Activated CD8-positive, alpha-beta memory T cell treated with anti-CD3 and anti-CD28 coated beads, Interleukin-2, amount 50 U/mL, for 48 hours (primary cell): ENCODE measurements around the gene SCAMP3.
A peak's percentile ranks its signal among the peaks of the same experiment; 100 is the strongest.

Source experiments
- DNase-seq: peaks from one replicate; pipeline ENCODE4 v3.0.0-alpha.2; 2020

The SCAMP3 gene

DNA sequence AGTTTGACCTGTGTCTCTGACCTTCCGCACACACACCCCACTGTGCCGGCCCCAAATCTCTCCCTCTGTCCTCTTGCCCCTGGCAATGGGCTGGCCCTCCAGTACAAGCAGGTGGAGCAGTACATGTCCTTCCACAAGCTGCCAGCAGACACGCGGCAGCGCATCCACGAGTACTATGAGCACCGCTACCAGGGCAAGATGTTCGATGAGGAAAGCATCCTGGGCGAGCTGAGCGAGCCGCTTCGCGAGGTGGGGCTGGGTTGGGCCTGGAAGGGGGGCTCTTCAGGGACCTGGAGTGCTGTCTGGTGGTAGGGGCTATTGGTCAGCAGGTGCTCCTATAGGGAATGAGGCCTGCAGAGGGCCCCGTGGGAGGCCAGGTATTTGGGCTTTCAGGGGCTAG is 22.9 kb upstream of the SCAMP3 start:
- DNase-seq: no peak

DNA sequence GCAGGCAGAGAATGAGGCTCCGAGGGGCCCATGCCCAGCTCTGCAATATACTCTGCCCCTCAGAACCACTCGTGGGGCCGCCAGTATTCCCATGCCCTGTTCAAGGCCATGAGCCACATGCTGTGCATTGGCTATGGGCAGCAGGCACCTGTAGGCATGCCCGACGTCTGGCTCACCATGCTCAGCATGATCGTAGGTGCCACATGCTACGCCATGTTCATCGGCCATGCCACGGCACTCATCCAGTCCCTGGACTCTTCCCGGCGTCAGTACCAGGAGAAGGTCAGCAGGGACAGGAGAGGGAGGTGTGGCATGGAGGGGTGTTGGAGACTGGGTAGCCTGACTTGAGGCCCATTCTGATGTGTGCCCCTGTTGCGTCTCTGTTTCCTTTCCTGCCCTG is 22.3 kb upstream of the SCAMP3 start:
- DNase-seq: no peak

DNA sequence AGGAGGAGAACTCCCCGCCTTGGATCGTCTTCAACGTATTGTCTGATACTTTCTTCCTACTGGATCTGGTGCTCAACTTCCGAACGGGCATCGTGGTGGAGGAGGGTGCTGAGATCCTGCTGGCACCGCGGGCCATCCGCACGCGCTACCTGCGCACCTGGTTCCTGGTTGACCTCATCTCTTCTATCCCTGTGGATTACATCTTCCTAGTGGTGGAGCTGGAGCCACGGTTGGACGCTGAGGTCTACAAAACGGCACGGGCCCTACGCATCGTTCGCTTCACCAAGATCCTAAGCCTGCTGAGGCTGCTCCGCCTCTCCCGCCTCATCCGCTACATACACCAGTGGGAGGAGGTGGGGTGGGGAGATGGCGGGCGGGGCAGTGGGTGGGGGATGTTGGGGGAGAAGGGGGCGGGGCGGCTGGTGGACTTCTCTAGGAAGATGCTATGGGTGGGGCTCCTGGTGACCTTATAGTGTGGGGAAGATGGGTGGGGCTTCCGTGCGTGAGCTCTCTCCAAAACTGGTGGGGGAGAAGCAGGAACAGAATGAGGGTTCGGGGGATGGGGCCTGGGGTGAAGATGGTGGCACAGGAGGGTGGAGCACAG is 20.4 kb upstream of the SCAMP3 start:
- DNase-seq: no peak

DNA sequence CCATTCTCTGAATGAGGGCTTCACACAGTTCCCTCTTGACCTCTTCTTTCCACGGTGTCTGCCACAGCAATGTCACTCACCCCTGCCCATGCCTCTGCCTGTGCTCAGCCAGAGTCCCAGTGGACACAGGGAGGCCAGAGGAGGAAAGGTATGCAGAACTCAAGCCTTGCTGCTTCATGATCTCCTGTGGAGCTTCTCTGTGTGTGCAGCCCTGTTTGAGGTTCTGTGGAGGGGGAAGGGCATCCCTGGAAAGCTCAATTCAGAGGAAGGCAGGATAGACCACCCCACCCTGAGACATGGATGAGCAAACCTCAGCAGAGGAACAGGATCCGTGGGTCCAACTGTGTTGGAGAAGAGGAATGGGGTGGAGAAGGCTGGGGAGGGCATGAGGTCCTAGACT is 17.1 kb upstream of the SCAMP3 start:
- DNase-seq: no peak

DNA sequence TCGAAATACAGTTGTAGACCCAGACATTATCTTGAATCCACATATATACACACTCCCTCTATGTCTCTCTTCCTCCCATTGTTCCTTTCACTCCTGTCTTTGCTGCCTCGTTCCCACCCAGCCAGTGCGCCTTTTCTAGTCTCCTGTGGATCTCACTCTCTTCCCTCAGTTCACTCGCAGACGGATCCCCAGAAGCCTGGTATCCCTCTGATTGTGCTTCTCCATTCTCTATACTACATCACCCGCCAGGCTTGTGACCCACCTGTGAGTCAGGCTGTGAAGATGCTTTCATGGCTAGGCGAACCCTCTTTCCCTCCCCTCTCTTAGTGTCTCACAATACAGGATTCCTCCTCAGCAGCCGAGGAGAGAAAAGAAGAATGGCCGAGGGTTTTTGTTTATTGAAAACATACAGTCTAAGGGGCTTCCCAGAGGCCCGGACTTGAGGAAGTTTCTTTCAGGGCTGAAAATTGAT is 16.6 kb upstream of the SCAMP3 start:
- no peak for DNase-seq

DNA sequence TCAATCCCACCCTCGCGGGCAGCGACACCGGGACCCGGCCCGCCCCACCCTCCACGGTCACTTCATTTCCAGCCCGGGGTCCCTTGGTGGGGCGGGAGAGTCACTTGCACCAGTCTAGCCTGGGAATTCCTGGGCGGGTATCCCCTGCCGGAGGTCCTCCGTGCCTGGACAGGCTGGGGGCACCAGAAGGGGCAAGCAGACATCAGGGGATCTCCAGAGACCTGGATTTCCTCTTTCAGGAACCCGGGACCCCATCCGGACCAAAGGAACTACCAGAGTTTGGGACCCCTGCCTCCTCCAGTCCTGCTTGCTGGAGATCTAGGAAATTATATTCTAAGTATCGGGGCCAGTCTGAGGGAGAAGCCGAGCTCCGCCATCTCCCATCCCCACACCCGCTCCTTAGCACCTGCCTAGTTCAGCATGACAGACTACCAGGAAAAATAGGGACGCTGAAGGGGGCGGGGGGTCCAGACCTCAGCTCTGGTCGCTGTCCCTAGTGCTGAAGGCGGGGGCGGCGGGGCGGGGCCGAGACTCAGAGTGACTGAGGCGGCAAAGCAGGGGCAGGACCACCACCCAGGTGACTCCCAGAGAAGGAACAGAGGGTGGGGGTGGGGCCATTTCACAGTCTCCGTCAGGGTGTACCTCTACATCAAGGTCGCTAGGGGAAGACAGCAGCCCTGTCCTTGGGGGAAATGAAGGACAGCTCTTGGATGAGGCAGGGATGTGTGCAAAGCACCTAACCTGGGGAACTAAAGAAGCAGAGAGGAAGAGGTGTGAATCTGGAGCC is 15.9 kb upstream of the SCAMP3 start:
- peak; percentile 89 for DNase-seq

DNA sequence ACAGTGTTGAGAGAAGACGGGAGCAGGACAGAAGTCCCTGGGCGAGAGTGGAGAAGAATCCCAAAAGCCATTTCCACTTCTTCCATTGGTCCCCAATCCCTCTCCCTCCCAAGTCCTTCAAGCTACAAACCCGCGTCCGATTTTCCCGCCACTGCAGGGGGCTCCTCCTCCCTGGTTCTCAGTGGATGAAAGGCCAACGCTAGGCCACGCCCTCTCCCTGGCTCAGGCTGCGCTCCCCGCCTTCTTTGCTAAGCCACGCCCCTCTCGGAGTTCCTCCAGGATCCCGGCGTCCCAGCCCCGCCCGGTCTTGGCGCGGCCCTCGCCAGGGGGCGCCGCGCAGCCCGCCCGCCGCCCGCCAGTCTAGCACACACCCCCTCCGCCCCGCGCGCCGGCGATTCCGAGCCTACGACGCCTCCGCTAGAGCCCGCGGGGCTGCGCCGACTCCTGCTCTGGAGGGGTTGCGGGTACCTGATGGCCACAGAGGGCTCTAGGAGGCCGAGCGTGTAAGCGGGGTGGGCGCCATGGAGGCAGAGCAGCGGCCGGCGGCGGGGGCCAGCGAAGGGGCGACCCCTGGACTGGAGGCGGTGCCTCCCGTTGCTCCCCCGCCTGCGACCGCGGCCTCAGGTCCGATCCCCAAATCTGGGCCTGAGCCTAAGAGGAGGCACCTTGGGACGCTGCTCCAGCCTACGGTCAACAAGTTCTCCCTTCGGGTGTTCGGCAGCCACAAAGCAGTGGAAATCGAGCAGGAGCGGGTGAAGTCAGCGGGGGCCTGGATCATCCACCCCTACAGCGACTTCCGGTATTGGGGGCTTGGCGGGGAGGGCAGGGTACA is 15.1 kb upstream of the SCAMP3 start, which contains the start of gene HCN3:
TSS of gene HCN3 (plus strand) at position 394 of the 832 bp plus-strand sequence. CDS start at position 522, 128 bp downstream.
- peak; percentile 96 for DNase-seq

DNA sequence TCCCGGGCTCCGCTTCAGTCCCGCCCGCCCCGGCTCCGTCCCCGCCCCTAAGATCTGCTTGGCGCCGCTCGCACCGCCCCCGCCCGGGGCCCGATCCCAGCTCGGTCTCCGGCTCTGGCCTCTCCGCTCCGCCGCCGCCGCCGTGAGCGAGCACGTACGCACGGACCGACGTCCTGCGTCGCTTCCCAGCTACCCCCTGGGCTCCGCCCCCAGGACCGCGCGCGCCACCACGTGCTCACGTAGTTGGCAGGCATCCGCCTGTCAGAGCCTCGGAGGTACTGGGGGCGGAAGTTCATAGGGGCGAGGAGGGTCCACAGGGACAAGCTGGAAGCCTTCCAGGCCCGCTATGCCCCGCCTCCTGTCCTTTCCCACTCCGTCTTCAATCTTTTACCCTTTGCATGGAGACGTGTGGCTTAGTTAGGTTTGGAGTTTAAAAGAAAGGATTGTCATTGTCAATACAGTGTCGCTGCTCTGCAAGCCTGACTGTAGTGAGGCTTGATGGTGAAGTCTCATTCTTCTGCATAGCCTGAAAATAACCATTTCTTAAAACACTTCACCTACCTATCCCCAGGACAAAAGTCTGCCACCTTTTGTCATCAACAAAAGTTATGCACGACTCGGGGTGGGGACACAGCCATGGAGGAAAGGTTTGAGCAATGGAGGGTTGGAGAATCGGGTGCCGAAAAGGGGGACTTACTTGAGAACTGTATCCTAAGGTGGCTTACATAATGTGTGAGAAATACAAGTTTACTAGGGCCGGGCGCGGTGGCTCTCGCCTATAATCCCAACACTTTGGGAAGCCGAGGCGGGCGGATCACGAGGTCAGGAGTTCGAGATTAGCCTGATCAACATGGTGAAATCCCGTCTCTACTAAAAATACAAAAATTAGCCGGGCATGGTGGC is 11.4 kb upstream of the SCAMP3 start, which contains the start of gene CLK2:
TSS of gene CLK2 (minus strand) at position 162 of the 903 bp plus-strand sequence. CDS start 2,527 bp downstream, outside the sequence.
- peak; percentile 98 for DNase-seq

DNA sequence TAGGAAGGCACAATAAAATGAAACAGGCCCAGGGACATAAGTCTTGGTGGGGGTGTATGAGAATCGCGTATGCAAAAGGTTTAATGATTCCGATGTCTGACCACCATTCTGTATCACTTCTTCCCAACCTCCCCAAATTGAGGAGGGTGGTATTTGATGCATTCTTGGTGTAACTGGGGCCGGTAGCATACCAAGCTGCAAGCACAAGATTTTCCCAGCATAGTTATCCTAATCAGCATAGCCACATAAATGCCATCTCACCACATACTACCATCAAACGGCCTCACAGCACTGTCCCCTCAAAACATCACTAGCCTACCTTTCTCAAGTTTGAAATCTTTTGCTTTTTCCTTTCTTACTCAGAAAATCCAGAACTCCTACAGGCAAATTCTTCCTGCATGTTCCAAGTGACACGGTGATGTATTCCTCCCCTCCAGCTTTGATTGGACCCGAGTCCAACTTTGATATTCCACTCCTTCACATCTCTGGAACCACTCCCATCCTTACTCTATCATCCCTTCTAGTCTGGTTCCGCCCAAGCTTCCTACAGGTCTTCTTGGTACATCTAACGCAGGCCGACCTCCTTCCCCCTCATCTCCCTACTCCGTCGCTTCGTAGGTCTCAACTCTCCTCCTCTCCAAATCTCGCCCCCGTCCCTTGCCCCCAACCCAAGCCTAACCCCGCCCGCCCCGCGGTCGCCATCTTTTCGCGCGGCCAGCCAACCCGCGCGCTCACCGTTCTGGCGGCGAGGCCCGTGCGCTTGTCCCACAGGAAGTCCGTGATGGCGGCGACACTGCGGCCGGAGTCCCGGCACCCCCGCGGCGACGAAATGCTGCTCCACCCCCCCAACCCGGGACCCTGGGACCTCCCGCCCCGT is 10.5 kb upstream of the SCAMP3 start:
- DNase-seq: no peak

DNA sequence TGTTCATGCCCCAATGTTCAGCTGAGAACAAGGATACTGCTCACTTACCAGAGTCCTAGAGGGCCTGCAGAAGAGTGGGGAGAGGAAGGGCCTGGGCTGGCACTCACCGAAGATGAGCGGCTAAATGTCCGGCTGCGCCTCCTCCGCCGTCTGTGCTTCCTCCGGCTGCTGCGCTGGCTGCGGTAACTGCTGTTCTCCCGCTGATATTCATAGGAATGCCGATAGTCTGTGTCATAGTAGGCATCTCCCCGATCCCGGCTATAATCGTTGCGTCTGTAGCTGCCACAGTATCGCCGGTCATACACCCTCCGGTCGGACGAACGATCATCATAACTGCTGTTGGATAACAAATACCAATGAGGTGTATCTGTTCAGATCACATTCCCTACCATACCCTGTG is 7.2 kb upstream of the SCAMP3 start:
- no peak for DNase-seq

DNA sequence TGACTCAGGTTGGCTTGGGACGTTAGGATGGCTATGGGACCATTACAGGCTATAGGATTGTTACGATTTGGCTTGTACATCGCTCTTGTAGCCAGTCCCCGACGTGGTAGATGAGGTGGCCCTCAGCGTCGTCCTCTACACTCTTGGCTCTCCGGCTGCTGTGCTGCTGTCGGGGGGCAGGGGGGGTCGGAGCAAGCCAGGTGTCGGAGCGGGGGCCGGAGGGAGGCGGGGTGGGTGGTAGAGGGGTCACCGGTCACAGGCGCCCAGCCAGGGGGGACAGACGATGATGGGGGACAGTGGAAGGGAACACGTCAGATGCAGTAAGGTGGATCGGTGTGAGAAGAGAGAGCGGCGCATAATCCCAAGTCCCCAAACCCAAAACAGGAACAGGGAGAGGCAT is 6.5 kb upstream of the SCAMP3 start:
- no peak for DNase-seq

DNA sequence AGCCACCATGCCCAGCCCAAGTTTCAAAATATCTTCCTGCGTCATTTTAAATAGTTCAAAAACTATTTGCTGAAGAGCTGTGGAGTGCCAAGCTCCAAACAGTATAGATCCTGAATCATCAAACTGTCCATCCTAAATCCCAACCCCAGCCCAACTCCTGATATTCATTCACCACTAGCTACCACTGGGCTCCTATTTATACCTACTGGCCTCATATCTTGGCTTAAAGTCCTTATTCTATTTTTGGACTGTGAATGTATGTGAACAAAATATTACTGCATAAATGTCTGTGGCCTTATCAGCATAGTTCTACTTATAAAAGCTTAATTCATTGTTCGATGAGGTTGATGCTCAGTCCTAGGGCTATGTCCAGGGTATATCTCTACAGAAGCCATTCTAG is 5.2 kb upstream of the SCAMP3 start:
- DNase-seq: no peak

DNA sequence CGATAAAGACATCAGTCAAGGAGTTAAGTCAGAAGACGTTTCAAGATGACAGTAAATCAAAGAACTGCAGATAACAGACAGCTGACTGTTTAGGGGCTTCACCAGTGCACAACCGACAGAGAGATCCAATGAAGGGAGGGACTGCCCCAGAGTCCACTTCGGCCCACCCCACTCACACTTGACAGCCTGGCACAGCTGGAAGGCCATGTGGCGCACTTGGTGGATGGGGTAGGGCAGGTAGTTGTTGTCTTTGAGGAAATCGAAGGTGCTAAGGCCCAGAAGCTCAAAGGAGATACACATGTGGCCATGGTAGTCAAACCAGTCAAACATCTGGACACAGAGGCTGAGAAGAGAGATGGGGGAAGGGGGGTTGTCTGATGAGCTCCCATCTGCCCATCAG is 4.4 kb upstream of the SCAMP3 start:
- no peak for DNase-seq

DNA sequence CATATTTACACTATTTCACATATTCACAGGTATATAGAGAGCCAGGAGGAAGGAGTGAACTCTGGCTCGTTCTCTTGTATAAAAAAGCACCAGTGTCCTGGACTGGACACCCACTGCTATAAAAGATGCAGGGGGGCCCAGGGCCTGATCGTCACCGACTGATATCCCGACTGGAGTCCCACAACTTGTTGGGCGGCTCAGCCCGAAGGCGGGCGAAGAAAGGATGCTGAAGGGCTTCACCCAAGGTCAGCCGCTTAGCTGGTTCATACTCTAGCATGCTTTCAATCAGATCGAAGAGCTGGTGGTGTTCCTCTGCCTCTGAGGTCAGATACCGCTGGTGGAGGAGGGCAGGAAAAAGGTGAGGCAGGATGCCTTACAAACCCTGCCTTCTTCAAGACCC is 907 bp upstream of the SCAMP3 start:
- DNase-seq: no peak

DNA sequence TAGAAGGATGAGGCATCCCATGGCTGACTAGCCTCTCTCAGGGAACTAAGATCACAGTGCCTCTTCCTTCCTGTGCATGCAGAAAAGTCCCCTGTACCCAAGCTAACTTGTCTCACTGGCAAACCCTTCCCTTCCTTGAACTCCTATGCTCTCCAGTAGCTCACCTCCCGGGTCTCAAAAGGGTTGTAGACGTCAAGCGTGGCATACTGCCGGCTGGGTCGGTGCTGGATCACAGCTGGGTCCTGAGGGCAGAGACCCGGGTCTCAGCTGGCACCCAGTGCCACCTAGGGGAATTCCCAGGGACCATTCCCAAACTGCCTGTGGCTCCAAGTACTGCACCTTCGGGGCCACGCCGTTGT is 688 bp downstream of the SCAMP3 start:
- DNase-seq: no peak

DNA sequence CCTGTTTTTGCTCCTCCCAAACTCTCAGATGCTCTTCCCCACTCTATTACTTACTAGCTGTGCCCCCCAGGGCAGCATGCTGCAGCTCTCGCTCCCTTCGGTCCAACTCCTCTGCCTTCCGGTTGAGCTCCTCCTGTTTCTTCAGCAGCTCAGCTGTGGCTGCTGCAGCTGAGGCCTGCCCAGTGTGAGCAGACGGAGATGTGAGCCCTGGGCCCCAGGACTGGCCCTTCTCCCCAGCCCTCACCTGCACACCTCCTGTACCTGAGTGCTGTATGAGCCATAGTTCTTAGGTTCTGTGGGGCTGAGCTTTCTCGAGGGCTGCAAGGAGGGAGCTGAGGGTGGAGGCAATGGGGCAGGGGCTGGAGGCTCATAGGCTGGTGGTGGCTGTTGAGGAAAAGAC is 1.9 kb downstream of the SCAMP3 start:
- DNase-seq: no peak

DNA sequence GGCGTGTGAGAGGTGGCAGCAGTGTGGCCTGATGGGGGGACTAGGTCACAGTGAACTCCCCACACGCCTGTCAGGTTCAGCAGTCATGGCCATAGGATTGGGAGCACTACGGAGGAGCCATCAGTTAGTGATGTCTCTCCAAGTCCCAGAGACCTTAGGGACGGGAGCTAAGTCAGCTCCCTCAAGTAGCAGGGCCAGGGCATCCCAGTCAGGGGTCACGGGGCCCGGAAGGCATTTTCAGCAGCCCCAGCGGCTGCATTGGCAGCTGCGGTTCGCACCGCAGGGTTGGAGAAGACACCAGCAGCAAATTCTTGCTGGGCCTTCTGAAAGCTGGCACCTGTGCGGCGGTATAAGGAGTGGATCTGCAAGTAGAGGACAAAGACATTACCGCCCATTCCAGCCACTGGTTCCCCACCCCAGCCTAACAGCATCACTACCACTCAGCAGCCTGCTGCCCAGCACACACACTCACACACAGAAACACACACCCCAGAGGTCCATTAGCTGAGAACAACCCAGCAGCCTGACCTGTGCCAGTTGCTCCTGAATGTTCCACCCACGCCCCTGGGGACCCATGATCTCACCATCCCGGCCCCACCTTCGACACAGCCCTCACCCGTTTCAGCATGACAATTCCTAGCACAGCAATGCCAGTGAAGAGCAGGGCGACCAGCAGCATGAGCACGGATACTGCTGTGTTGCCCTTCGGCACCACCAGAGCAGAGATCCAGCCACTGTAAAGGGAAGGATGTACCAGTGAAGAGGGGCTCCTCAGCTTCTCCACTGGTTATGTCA is 5.9 kb downstream of the SCAMP3 start:
- DNase-seq: no peak

DNA sequence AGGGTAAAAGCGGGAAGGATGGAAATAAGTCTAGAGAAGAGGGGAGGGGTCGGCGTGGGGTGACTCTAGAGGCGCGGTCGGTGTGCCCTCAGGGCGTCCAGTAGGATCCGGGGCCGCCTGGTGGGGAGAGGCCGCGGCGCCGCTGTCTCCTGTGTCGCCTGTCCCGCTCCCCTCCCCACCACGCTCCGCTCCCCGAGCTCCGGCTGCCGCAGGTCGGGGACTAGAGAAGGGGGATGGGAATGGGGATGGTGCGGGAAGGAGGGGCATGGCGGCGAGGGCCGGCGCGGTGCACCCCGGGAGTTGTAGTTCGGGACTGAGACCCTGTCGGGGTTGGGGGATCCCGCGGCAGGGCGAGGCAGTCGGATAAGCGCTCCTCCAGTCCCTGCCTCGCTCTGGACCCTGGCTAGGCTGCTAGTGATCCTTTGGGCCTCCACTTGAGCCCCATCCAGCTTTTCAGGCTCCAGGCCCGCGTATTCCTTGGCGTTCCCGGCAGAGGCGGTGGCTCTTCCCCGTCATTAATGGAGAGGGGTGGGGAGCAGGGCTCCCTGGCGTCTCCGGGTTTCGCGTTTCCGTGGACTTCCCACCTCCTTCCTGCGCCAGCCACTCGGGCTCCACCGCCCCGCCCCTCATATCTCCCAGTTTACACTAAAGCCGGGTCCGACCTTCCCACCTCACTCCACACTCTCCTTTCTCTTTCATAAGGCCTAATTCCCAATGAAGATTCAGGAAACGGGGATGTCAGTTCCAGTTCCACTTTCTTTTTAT is 6.7 kb downstream of the SCAMP3 start, which contains the start of gene ENTREP3:
TSS of gene ENTREP3 (minus strand) at position 241 of the 765 bp plus-strand sequence. CDS start 606 bp downstream, outside the sequence.
- peak; percentile 91 for DNase-seq

DNA sequence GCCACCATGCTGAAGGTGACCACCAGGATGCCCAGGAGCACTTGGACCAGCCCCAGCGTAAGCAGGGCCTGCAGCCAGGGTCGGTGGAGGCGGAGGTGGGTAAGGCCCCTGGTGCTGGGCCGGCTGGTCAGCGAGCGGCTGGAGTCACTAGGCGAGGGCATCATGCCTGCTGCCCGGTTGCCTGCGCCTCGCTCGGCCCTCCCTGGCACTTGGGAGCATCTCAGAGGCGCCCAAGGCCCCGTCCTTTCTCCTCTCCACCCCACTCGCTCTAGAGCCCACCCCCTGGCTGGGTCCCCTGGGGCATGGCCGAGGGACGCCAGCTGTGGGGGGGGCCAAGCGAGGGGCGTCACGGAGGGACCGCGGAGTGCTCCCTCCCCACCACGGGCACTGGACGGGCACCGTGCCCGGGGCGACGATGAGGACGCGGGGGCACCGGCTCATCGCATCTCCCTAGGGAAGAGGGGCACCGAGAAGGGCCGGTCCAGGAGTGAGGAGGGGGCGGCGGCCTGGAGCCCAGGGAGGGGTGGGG is 7.4 kb downstream of the SCAMP3 start:
- DNase-seq: peak; percentile 63
